GM11168 (cell line): ENCODE measurements around the gene CACNA1I.

Experiments used
- in situ Hi-C: fragments of 300-500 bp; cut with MboI; formaldehyde crosslinking; loops from one replicate; pipeline ENCODE4 v1.12.0; 2022; ENCODE audit warnings: low sequenced_read_pairs; ENCODE audit not compliant: unreplicated experiment

Gene CACNA1I

DNA sequence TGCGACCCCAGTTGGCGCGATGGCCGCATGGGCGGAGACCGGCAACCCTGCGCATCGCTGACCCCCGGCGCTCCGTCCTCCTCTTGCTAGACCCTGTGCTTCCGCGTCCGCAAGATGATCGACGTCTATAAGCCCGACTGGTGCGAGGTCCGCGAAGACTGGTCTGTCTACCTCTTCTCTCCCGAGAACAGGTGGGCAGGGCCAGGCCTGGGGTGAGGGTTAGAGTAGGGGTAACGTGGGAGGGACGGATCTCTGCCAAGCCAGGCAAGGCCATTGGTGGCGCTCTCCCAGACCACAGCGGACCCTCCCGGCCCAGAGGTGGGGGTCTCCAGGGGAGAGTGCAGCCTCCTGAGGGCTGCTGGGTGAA is 92.1 kb downstream of the CACNA1I start:
- in situ Hi-C loops = no loop called here

- in situ Hi-C loops = no loop called here
Observed at GRCh38 chr22:39663751-39664150, 93.2 kb downstream of the CACNA1I start.

DNA sequence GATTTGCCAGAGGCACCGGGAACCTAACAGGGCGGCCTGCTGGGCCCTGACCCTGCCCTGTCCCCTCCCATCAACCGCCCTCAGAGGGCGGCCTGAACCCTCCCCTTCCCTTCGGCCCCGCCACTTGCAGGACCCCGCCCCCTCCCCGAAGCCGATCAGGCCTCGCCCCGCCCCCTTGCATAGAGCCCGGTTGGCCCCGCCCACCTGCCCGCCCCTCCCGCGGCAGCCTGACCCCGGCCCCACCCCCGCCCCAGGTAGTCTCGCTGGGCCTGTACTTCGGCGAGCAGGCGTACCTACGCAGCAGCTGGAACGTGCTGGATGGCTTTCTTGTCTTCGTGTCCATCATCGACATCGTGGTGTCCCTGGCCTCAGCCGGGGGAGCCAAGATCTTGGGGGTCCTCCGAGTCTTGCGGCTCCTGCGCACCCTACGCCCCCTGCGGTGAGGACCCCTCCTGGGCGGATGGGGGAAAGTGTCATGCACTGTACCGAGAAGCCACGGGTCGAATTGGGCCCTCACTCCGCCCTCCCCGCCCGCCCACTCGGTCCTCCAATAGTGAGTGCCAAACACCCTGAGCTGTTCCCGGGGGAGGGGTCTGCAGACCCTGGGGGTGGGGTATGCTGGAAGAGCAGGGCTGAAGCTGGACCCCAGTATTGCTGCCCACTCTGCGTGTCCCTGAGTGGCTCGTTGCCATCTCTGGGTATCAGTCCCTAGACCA is 94.1 kb downstream of the CACNA1I start:
- in situ Hi-C loops = no loop called here

- in situ Hi-C loops = no loop called here
Observed at GRCh38 chr22:39665229-39665628, 94.7 kb downstream of the CACNA1I start.

DNA sequence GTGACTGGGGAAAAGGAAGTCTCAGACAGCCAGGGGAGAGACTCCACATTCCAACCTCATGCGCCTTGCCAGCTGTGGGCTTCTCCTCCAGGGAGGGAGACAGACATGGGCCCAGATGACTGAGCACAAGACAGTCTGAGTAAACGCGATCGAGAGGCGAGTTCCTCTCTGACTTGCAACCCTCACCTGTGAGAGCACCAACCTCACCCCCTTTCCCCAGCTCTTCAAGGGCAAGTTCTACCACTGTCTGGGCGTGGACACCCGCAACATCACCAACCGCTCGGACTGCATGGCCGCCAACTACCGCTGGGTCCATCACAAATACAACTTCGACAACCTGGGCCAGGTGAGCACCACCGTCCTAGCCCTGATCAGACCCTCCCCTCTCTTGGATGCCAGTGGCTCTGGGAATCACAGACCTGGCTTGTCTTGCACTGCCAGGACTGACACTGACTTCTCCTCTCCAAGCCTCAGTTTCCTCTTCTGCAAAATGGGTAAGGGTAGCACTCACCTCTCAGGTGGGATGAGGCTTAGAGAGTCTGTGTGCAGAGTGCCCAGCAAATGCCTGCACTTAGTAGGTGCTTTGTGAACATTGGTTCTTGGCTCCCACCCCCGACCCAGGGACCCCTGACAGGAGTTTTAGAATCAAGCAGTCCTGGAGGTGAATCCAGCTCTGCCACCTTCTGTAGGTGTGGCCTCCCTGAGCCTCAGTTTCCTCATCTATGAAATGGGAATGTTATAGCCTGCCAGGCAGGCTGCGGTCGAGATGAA is 95.3 kb downstream of the CACNA1I start:
- in situ Hi-C loops = no loop called here

DNA sequence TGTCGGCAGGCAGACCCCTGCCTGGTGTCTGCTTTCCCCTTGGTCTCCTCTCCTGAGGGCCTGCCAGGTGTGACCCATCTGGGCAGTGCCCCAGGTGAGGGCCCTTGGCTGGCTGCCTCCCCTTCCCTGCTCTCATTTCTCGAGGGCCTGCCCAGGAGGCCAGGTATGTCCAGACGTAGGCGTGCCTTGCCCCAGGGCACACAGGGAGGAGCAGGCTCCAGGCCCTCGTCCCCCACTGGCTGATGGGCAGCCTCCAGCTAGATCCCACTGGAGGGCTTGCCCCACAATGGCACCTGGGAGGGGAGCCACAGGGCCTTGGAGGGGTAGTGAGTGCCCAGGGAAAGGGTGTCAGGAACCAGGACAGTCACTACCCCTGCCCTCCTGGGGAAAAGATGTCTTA is 95.9 kb downstream of the CACNA1I start:
- in situ Hi-C loops = no loop called here

DNA sequence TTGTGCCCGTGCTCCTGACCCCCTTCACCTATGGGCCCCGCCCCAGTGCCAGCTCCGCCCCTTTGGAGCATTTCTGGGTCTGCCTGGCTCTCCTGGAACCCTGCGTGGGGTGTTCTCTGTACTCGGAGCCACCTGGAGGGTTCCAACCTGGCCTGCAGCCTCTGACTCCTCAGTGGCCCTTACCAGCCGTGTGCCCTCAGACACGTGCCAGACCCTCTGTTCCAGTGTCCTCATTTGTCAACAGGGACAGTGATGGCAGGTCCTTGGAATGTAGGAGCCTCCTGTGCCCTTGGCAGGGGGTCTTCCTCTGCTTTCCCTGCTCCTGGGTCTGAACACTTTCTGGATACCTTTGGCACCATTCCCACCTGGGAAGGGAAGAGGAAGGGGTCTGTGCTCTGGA is 96.4 kb downstream of the CACNA1I start:
- in situ Hi-C loops = no loop called here

GRCh38 chr22:39669432-39669831 is 98.9 kb downstream of the CACNA1I start:
- in situ Hi-C loops = no loop called here

- in situ Hi-C loops = no loop called here
Observed at GRCh38 chr22:39671936-39672335, 101.4 kb downstream of the CACNA1I start.

DNA sequence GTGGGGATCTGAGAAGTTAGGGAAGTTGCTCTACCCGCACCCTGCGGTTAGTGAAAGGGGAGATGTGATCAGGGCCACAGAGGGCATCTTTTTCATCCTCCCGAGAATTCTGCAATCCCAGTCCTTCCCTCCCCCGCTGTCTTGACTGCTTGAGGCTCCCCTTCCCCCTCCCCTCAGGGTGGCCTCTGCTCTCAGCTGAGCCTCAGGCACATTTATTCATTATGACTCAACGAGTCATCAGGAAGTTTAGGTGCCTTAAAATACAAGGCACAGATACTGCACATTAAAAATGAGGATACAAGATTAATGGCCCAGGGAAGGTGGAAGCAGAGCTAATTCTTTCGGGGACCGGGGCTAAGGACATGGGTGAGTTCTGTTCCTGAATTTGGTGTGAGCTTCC is 104.0 kb downstream of the CACNA1I start:
- in situ Hi-C loops = no loop called here

- in situ Hi-C loops = no loop called here
Observed at GRCh38 chr22:39675947-39676346, 105.4 kb downstream of the CACNA1I start.

DNA sequence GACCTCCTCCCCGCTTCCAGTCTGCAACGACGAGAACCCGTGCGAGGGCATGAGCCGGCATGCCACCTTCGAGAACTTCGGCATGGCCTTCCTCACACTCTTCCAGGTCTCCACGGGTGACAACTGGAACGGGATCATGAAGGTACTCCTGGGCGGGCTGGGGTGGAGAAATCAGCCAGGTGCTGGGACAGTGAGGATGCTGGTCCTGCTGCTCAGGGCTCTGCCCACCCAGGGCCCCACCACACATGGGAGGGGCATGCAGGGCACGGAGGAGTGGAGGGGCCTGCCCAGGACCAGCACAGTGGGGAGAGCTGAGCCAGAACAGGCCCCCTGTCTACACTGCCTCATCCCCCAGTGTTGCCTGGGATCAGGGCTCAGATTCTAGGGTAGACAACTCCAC is 107.4 kb downstream of the CACNA1I start:
- in situ Hi-C loops = no loop called here

GRCh38 chr22:39678862-39679490 is 108.4 kb downstream of the CACNA1I start:
- in situ Hi-C loops = no loop called here

DNA sequence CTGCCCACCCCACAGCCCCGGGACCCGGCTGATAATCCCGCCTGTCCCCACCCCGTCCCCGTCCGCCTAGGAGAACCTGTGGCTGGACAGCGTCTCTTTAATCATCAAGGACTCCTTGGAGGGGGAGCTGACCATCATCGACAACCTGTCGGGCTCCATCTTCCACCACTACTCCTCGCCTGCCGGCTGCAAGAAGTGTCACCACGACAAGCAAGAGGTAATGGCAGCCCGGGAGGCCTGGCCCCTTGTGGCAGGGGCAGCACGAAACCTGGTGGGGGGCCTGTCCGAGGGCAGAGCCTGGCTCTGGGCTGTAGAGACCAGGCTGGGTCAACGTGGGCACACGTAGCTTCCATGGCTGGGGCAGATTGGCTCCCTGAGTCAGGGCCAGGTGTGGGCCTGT is 109.1 kb downstream of the CACNA1I start:
- in situ Hi-C loops = no loop called here

GRCh38 chr22:39680486-39680885 is 109.9 kb downstream of the CACNA1I start:
- in situ Hi-C loops = no loop called here

- in situ Hi-C loops = no loop called here
Observed at GRCh38 chr22:39681038-39681861, 110.7 kb downstream of the CACNA1I start.

GRCh38 chr22:39682994-39683393 is 112.4 kb downstream of the CACNA1I start:
- in situ Hi-C loops = no loop called here

DNA sequence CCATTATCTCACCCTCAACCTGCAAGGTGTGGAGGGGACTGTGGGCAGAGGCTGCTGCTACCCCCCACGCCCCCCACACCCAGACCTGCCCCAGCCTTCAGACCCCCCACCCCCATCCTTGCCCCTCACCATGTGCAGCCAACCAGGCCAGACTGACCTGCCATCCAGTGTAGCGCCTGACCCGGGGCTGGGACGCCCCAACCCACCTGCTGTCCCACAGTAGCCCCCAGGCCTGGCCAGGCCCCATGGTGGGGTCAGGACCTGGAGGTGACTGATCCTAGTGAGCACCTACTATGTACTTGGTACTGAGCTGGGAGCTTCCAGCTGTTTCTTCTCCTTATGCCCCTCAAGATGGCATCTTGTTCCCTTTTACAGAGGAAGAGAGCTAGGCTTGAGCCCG is 113.1 kb downstream of the CACNA1I start:
- in situ Hi-C loops = no loop called here

DNA sequence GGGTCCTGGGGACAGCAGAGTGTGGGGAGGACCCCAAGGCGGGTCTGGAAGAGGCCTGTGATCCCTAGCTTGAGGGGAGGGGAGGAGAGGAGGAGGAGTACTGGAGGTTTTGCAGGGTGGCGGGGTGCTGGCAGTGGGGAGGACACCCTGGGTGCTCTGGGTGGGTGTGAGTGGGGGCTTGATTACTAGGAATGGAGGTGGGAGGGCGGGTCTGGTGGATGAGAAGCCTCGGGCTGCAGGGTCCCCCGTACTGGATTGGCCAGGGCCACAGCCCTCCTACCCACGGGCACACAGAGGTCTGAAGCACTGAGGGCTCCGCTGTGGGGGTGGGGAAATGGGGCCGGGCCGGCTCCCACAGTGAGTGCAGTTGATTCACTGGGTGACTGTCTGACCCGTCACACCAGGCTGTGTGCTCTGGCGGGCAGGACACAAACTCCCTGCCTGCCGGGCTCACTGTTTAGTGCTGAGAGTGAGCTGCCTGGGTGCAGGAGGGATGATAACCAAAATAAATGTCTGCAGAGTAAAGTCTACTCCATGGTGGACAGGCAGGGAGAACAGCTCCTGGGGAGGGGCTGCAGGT is 114.2 kb downstream of the CACNA1I start:
- in situ Hi-C loops = no loop called here
